Kidney (tissue), 14 donors: ENCODE data around the gene SHC4. TPM values are rescaled to one million over a fixed set of nuclear protein-coding genes. Genes with fewer than 3 reads are reported as not detected.

Experiments
- DNase-seq, 5 donors: peaks; one replicate each; pipeline ENCODE4 v3.0.0-alpha.2; 2013 to 2020
- FAIRE-seq: peaks from 2 replicates; lab custom pipeline; 2012; peaks lifted over from hg19 to GRCh38; lab: Jason Lieb, UNC
- H3K27ac ChIP-seq, 2 donors: one replicate each; pipeline ENCODE4 v1.7.0; 2013; ENCODE audit warnings: low read depth in 2 of 2, low read length in 2 of 2, inconsistent platforms in 1 of 2
- H3K27me3 ChIP-seq: one replicate; pipeline ENCODE4 v1.7.1; 2013; ENCODE audit warnings: low read length, inconsistent platforms; ENCODE audit not compliant: control insufficient read depth, insufficient read depth
- H3K36me3 ChIP-seq, 3 donors: one replicate each; pipeline versions ENCODE4 v1.7.0 to v1.7.1; 2013; ENCODE audit warnings: low read length in 3 of 3, control low read depth in 1 of 3, inconsistent platforms in 1 of 3; ENCODE audit not compliant: insufficient read depth in 3 of 3, control insufficient read depth in 2 of 3
- H3K4me1 ChIP-seq, 3 donors: one replicate each; pipeline versions ENCODE4 v1.7.0 to v1.7.1; 2013; ENCODE audit warnings: low read length in 3 of 3, inconsistent platforms in 1 of 3, low read depth in 1 of 3; ENCODE audit not compliant: control insufficient read depth in 2 of 3, insufficient read depth in 2 of 3
- H3K4me3 ChIP-seq, 3 donors: one replicate each; pipeline versions ENCODE4 v1.7.0 to v1.8.1; 2013; ENCODE audit warnings: low read length in 3 of 3, control low read depth in 1 of 3, inconsistent platforms in 1 of 3
- H3K9ac ChIP-seq, 3 donors: one replicate each; pipeline versions ENCODE4 v1.7.0 to v1.7.1; 2013; ENCODE audit warnings: low read length in 3 of 3, control low read depth in 1 of 3, inconsistent platforms in 1 of 3
- H3K9me3 ChIP-seq, 3 donors: one replicate each; pipeline versions ENCODE4 v1.7.0 to v1.7.1; 2013; ENCODE audit warnings: low read length in 3 of 3, control low read depth in 1 of 3, inconsistent platforms in 1 of 3; ENCODE audit not compliant: control insufficient read depth in 2 of 3, insufficient read depth in 1 of 3
- intact Hi-C: fragments of 100-400 bp; cut with DNase I; formaldehyde crosslinking; loops from one replicate; pipeline ENCODE4 v1.11.1; 2022
- polyA plus RNA-seq: library from polyadenylated mRNA; stranded (reverse); fragments of 350-450 nt; fragmentation: Illumina TruSeq; extraction: RNeasy Lipid Tissue Mini Kit (QIAGEN cat#74804); gene quantifications from one replicate; pipeline ENCODE4 v1.2.3, GENCODE V29; 2014; ENCODE audit warnings: low read depth, low replicate concordance; ENCODE audit not compliant: insufficient read depth
- total RNA-seq: library from RNA; stranded (reverse); fragmentation: NEBNext Ultra II Directional; extraction: Animal tissue kit (Norgen Biotek cat#: 25700); gene quantifications from one replicate; pipeline ENCODE4 v1.2.1, GENCODE V29; 2021
- TF ChIP-seq, protein P1 (sequence below): IDR thresholded peaks from 3 replicates; pipeline ENCODE4 v1.5.1; 2012; ENCODE audit warnings: mild to moderate bottlenecking, moderate library complexity, borderline replicate concordance; ENCODE audit not compliant: insufficient read depth; ENCODE audit errors: extremely low read depth
- donor health status: control.
- donor health status: control.
- donor health status: control.
- donor health status: control.
- donor health status: control.
- donor health status: DM: yes; HTN: yes; CAD: no.
- donor health status: Normal renal cell carcinoma (clear cell type).

SHC4 gene
- total and polyA plus RNA-seq, 2 donors from 2014 or later = 0.47 to 0.50 TPM

DNA sequence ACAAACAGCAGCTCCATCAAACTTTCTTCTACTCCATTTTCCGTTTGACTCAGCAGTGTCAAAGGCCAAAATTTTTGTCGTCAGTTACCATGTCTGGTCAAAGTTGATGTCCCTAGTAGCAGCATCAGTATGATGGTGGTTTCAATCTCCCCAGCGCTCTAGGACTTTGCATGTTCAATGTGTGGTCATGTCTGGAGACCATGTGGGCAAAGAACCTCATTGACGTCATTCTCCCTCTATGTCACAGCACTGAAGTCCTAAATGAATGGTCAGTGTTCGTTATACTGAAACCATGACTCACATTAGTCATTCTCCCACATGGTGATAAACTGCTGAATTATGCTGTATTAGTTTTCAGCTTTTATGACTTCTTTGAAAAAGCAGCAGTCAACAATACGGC, 23.2 kb downstream of the SHC4 start:
- Histone ChIP-seq H3K27ac (no peak overlapping the region), H3K4me3 (no peak overlapping the region), H3K9ac (no peak overlapping the region), H3K4me1 (no peaks in the 10 kb centered on the region), H3K27me3 (no peaks in the 10 kb centered on the region), H3K9me3 (no peaks in the 10 kb centered on the region), H3K36me3 (no peaks in the 10 kb centered on the region)
- DNase-seq = no peak
- TF ChIP-seq, protein P1, sequence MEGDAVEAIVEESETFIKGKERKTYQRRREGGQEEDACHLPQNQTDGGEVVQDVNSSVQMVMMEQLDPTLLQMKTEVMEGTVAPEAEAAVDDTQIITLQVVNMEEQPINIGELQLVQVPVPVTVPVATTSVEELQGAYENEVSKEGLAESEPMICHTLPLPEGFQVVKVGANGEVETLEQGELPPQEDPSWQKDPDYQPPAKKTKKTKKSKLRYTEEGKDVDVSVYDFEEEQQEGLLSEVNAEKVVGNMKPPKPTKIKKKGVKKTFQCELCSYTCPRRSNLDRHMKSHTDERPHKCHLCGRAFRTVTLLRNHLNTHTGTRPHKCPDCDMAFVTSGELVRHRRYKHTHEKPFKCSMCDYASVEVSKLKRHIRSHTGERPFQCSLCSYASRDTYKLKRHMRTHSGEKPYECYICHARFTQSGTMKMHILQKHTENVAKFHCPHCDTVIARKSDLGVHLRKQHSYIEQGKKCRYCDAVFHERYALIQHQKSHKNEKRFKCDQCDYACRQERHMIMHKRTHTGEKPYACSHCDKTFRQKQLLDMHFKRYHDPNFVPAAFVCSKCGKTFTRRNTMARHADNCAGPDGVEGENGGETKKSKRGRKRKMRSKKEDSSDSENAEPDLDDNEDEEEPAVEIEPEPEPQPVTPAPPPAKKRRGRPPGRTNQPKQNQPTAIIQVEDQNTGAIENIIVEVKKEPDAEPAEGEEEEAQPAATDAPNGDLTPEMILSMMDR = no peak
- no peak for FAIRE-seq
- intact Hi-C loops = no loop called here

DNA sequence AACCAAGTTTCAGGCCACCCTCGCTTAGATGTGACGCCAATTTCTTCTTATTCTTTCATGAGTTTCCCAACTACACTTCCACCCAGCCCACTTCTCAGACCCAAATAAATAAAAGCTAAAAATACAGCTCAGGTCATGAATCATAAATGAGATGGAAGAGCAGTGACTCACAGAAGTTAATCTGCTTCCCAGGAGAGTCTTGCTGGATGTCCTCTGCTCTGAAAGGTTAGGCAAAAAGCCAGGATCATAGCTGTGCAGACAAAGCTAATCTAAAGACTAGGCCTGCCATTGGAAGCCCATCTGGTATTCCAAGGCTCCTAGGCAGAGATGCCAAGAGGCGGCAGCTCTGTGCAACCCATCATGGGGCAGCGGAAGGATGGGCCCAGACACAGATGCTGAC, 24.1 kb downstream of the SHC4 start:
- Histone ChIP-seq H3K27ac (no peak overlapping the region), H3K36me3 (no peaks in the 10 kb centered on the region), H3K27me3 (no peaks in the 10 kb centered on the region), H3K9ac (no peak overlapping the region), H3K9me3 (no peaks in the 10 kb centered on the region), H3K4me3 (no peak overlapping the region), H3K4me1 (no peaks in the 10 kb centered on the region)
- DNase-seq (no peak), FAIRE-seq (no peak)
- intact Hi-C loops = no loop called here
- TF ChIP-seq, protein P1 = no peak

DNA sequence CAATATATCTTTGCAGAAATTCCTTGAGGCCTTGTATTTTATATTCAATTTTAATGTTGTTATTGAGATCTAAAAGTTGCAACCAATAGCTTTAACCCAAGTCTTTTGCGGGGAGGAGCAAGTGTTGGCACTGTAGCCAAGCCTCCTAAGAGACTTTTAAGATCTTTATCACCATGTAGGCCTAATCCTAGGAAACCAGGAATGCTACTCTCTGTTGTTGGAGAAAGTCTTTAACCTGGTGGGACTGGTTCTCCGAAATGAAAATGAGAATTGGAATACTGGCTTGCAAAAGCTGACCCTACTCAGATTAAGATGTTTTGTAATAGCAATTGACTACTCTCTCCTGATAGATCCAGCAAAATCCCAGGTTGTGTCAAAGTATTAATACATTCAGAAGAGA, 25.8 kb downstream of the SHC4 start:
- Histone ChIP-seq H3K27me3 (no peaks in the 10 kb centered on the region), H3K27ac (no peak overlapping the region), H3K9ac (no peak overlapping the region), H3K9me3 (no peaks in the 10 kb centered on the region), H3K36me3 (no peaks in the 10 kb centered on the region), H3K4me1 (no peaks in the 10 kb centered on the region), H3K4me3 (no peak overlapping the region)
- DNase-seq = no peak
- intact Hi-C loops = no loop called here
- TF ChIP-seq, protein P1 = no peak
- FAIRE-seq = no peak

DNA sequence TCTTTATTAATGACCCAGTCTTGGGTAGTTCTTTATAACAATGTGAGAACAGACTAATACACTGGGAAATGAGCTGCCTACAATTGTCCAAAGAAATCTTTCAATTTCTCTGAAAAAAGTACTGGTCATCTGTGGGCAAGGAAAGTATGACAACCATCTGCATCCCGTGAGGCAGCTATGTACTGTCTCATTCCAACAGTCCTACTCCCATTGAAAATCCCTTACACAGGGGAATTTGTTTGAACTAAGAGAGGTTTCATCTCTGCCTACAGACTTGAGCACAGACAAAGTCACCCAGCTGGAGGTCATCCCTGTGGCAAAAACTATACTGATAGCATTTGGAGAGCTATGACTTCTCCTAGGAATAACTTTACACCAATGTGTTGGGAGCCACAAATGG, 27.1 kb downstream of the SHC4 start:
- intact Hi-C loops = no loop called here
- Histone ChIP-seq H3K36me3 (no peaks in the 10 kb centered on the region), H3K9ac (no peak overlapping the region), H3K4me1 (no peaks in the 10 kb centered on the region), H3K27me3 (no peaks in the 10 kb centered on the region), H3K4me3 (no peak overlapping the region), H3K9me3 (no peaks in the 10 kb centered on the region), H3K27ac (no peak overlapping the region)
- FAIRE-seq (no peak), DNase-seq (no peak)
- TF ChIP-seq, protein P1 = no peak
